Brain microvascular endothelial cell (primary cell): ENCODE data around the gene PRR3.

Source experiments
- DNase-seq: peaks from one replicate; pipeline ENCODE4 v3.0.0-alpha.2; 2020
- H3K27ac ChIP-seq: fragments of 250-450 bp; sonication (Bioruptor Pico); 2 replicates; pipeline ENCODE4 v1.5.1; 2020; ENCODE audit warnings: mild to moderate bottlenecking, moderate library complexity
- H3K27me3 ChIP-seq: fragments of 250-450 bp; sonication (Bioruptor Pico); replicated peaks from 2 replicates; pipeline ENCODE4 v1.5.1; 2020; ENCODE audit warnings: mild to moderate bottlenecking
- H3K36me3 ChIP-seq: fragments of 250-450 bp; sonication (Bioruptor Pico); replicated peaks from 2 replicates; pipeline ENCODE4 v1.5.1; 2020; ENCODE audit warnings: mild to moderate bottlenecking
- H3K4me3 ChIP-seq: 2 replicates; pipeline ENCODE4 v1.5.1; 2011; ENCODE audit warnings: low read depth, mild to moderate bottlenecking, control low read depth, low read length, moderate library complexity
- in situ Hi-C: cut with HindIII; loops from 2 replicates; pipeline ENCODE4 v1.10.0; 2017; ENCODE audit warnings: low sequenced_read_pairs, low pct_ligation_motif_present
- TF ChIP-seq, protein P1 (sequence below): IDR thresholded peaks from 2 replicates; pipeline ENCODE4 v1.5.1; 2011; ENCODE audit warnings: low read depth, mild to moderate bottlenecking, moderate library complexity, low read length, control low read depth, inconsistent platforms; ENCODE audit errors: missing control alignments

The PRR3 gene

DNA sequence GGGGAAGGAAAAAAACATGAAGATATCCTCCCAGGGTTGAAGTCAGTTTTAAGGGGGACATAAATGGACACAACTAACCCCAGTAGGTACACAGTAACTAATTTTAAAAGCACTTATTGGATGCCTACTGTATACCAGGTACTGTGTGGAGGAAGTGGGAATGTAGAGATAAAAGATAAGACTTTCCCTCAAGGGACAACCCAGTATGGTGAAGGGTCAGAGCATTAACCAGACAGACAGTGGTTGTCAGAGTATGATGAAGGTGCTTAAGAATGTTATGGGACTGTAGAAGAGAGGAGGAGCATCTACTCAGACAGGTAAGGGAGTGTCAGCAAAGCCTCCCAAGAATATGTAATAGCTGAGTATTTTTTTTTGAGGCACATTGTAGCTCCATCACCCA is 15.1 kb downstream of the PRR3 start:
- Histone ChIP-seq H3K4me3 (peak overlapping the region; percentile 96), H3K27ac (no peak overlapping the region), H3K36me3 (peaks cover 12% of the 10 kb centered on the region), H3K27me3 (no peaks in the 10 kb centered on the region)
- TF ChIP-seq, protein P1, sequence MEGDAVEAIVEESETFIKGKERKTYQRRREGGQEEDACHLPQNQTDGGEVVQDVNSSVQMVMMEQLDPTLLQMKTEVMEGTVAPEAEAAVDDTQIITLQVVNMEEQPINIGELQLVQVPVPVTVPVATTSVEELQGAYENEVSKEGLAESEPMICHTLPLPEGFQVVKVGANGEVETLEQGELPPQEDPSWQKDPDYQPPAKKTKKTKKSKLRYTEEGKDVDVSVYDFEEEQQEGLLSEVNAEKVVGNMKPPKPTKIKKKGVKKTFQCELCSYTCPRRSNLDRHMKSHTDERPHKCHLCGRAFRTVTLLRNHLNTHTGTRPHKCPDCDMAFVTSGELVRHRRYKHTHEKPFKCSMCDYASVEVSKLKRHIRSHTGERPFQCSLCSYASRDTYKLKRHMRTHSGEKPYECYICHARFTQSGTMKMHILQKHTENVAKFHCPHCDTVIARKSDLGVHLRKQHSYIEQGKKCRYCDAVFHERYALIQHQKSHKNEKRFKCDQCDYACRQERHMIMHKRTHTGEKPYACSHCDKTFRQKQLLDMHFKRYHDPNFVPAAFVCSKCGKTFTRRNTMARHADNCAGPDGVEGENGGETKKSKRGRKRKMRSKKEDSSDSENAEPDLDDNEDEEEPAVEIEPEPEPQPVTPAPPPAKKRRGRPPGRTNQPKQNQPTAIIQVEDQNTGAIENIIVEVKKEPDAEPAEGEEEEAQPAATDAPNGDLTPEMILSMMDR = no peak
- no peak for DNase-seq
- in situ Hi-C loops = no loop called here

DNA sequence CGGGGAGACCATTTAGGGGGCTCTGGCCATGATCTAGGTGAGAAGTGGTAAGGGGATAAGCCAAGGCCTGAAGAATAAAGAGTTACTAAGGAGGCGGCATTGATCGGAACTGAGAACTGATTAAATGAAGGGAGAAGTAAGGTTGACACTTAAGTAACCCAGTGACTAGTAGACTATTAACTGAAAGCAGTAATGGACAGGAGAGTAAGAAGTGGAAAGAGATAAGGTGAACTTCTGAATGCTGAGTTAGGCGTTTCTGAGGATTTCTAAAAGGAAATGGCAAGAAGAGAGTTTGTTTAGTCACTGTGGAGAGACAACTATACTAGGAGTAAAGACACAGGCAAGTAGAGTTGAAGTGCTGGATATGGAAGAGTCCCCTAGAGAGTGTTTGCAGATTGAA is 16.0 kb downstream of the PRR3 start:
- H3K4me3 ChIP-seq = no peak overlapping the region
- DNase-seq = no peak

DNA sequence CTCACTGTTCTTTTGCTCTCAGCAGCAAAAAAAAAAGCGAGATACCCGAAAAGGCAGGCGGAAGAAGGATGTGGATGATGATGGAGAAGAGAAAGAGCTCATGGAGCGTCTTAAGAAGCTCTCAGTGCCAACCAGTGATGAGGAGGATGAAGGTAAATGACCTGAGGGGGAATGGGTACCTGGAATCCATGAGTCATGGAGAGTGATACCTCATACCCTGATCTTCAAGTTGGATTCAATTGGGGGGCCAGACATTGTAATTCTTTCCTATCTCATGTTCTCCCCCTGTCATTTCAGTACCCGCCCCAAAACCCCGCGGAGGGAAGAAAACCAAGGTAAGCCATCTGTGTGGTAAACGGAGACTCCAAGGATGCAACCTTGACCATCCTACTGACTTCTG is 21.0 kb downstream of the PRR3 start:
- H3K4me3 ChIP-seq = no peak overlapping the region

More for the DNA sequence above, 16.0 kb downstream of the PRR3 start:
- Histone ChIP-seq H3K27ac (no peak overlapping the region), H3K27me3 (no peaks in the 10 kb centered on the region), H3K36me3 (peaks cover 22% of the 10 kb centered on the region)
- TF ChIP-seq, protein P1 = no peak
- in situ Hi-C loops = no loop called here

DNA sequence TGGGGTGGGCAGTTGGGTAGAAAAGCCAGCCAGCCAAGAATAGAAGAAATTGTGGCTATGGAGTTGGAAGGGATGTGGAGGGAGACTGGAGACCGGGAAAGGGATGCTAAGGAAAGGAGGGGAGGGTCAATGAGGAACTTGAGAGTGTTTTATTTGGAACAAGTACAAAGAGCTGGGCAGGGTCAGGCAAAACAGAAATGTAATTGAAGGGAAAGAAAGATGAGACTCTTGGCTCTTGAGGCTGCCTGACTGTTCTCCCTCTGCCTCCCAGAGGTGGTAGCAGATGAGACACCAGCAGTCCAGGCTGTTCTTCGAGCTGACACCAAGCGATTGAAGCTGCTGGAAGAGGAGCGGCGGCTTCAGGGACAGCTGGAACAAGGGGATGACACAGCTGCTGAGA is 26.8 kb downstream of the PRR3 start:
- H3K4me3 ChIP-seq = no peak overlapping the region
- H3K36me3 ChIP-seq = peaks cover 91% of the 10 kb centered on the region

More for the DNA sequence above, 21.0 kb downstream of the PRR3 start:
- in situ Hi-C loops = no loop called here
- Histone ChIP-seq H3K27ac (no peak overlapping the region), H3K27me3 (no peaks in the 10 kb centered on the region), H3K36me3 (peaks cover 66% of the 10 kb centered on the region)
- TF ChIP-seq, protein P1 = no peak
- no peak for DNase-seq

DNA sequence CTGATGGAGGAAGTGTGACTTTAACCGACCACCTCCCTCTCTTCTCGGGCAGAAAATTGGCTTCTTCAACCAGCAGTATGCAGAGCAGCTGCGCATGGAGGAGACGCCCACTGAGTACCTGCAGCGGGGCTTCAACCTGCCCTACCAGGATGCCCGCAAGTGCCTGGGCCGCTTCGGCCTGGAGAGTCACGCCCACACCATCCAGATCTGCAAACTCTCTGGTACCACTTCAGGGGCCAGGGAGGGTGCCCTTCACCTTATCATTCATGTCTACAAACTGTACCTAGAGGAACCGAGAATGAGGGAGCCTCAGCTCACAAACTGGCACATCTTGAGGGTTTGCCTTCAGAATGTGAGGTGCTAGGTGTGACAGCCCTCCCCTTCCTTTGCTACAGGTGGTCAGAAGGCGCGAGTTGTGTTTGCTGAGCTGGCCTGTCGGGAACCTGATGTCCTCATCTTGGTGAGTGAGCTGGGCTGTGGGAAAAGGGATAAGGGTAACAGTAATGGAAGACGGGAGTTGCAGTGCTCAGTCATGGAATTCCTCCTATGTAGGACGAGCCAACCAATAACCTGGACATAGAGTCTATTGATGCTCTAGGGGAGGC is 32.8 kb downstream of the PRR3 start:
- Histone ChIP-seq H3K27ac (no peak overlapping the region), H3K4me3 (no peak overlapping the region), H3K27me3 (no peaks in the 10 kb centered on the region), H3K36me3 (peaks cover 69% of the 10 kb centered on the region)
- TF ChIP-seq, protein P1 = no peak
- in situ Hi-C loops = no loop called here
- no peak for DNase-seq

More for the DNA sequence above, 26.8 kb downstream of the PRR3 start:
- H3K27me3 ChIP-seq = no peaks in the 10 kb centered on the region
- DNase-seq = no peak
- in situ Hi-C loops = no loop called here
- no peak overlapping the region for H3K27ac ChIP-seq
- TF ChIP-seq, protein P1 = no peak

DNA sequence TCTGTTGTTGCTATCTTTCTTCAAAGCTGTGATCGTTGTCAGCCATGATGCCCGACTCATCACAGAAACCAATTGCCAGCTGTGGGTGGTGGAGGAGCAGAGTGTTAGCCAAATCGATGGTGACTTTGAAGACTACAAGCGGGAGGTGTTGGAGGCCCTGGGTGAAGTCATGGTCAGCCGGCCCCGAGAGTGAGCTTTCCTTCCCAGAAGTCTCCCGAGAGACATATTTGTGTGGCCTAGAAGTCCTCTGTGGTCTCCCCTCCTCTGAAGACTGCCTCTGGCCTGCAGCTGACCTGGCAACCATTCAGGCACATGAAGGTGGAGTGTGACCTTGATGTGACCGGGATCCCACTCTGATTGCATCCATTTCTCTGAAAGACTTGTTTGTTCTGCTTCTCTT is 33.4 kb downstream of the PRR3 start:
- Histone ChIP-seq H3K27me3 (no peaks in the 10 kb centered on the region), H3K27ac (peak overlapping the region; percentile 49), H3K4me3 (no peak overlapping the region), H3K36me3 (peaks cover 63% of the 10 kb centered on the region)
- in situ Hi-C loops = no loop called here
- no peak for DNase-seq
- TF ChIP-seq, protein P1 = no peak
